Nephron (organoid): ENCODE measurements around the gene HESX1.

Experiments used
- H3K27ac Mint-ChIP-seq, 3 experiments: 2 replicates each; pipeline ENCODE4 v1.8.0; 2020; ENCODE audit warnings: mixed read lengths in 3 of 3, mild to moderate bottlenecking in 2 of 3, moderate library complexity in 1 of 3
- H3K27me3 Mint-ChIP-seq: 2 replicates; pipeline ENCODE4 v1.8.0; 2021; ENCODE audit warnings: low read depth, mild to moderate bottlenecking, moderate library complexity, mixed read lengths
- H3K36me3 Mint-ChIP-seq: 2 replicates; pipeline ENCODE4 v1.8.0; 2020; ENCODE audit warnings: low read depth, mixed read lengths
- H3K4me1 Mint-ChIP-seq: 2 replicates; pipeline ENCODE4 v1.8.0; 2020; ENCODE audit warnings: mixed read lengths
- H3K4me3 Mint-ChIP-seq, 3 experiments: 2 replicates each; pipeline ENCODE4 v1.8.0; 2020; ENCODE audit warnings: mild to moderate bottlenecking in 3 of 3, mixed read lengths in 3 of 3, moderate library complexity in 2 of 3
- H3K9me3 Mint-ChIP-seq: 2 replicates; pipeline ENCODE4 v1.8.0; 2020; ENCODE audit warnings: mixed read lengths
- CTCF ChIP-seq, 3 experiments: fragments of 200-600 bp; sonication (generic); IDR thresholded peaks; one replicate each; pipeline ENCODE4 v1.5.0; 2021; ENCODE audit warnings: antibody characterized with exemption in 3 of 3; ENCODE audit not compliant: unreplicated experiment in 3 of 3

Gene HESX1

GRCh38 chr3:57227930-57228751 lies 28.4 kb upstream of the HESX1 start:
- Mint-ChIP-seq H3K4me3 (peak overlapping the region; percentile 92 to 97 (median 96)), H3K4me1 (peaks cover 30% of the 10 kb centered on the region), H3K9me3 (no peaks in the 10 kb centered on the region), H3K36me3 (no peaks in the 10 kb centered on the region), H3K27ac (peak overlapping the region; percentile 93 to 97 (median 94)), H3K27me3 (no peaks in the 10 kb centered on the region)
- TF ChIP-seq CTCF (IDR thresholded peaks at IDR 0.05; ENCODE audit: unreplicated experiment in 3 of 3) = no peak

- no peaks in the 10 kb centered on the region for H3K9me3 Mint-ChIP-seq
- H3K4me1 Mint-ChIP-seq = peaks cover 30% of the 10 kb centered on the region
- H3K36me3 Mint-ChIP-seq = no peaks in the 10 kb centered on the region
- H3K27ac Mint-ChIP-seq = peak within 1 kb of the TSS; percentile 98 to 99 (median 98)
- H3K4me3 Mint-ChIP-seq = peak within 1 kb of the TSS; percentile 92 to 97 (median 96)
- no peak for TF ChIP-seq CTCF (IDR thresholded peaks at IDR 0.05; ENCODE audit: unreplicated experiment in 3 of 3)
- H3K27me3 Mint-ChIP-seq = no peaks in the 10 kb centered on the region
Measured at GRCh38 chr3:57227204-57227929, 27.6 kb upstream of the HESX1 start, which contains the start of gene APPL1. Gene APPL1 (plus strand): TSS chr3:57227729. CDS start chr3:57227884, 155 bp downstream.

GRCh38 chr3:57226176-57226575 lies 26.4 kb upstream of the HESX1 start:
- TF ChIP-seq CTCF (IDR thresholded peaks at IDR 0.05; ENCODE audit: unreplicated experiment in 3 of 3) = no peak
- no peaks in the 10 kb centered on the region for H3K36me3 Mint-ChIP-seq
- H3K27me3 Mint-ChIP-seq = no peaks in the 10 kb centered on the region
- peak overlapping the region; percentile 79 to 98 (median 98) for H3K27ac Mint-ChIP-seq
- H3K9me3 Mint-ChIP-seq = no peaks in the 10 kb centered on the region
- peaks cover 30% of the 10 kb centered on the region for H3K4me1 Mint-ChIP-seq
- H3K4me3 Mint-ChIP-seq = peak overlapping the region; percentile 49 to 95 (median 67)

- peaks cover 25% of the 10 kb centered on the region for H3K4me1 Mint-ChIP-seq
- no peaks in the 10 kb centered on the region for H3K27me3 Mint-ChIP-seq
- H3K27ac Mint-ChIP-seq = no peak overlapping the region
- no peak overlapping the region for H3K4me3 Mint-ChIP-seq
- TF ChIP-seq CTCF (IDR thresholded peaks at IDR 0.05; ENCODE audit: unreplicated experiment in 3 of 3) = no peak
- H3K36me3 Mint-ChIP-seq = no peaks in the 10 kb centered on the region
- no peaks in the 10 kb centered on the region for H3K9me3 Mint-ChIP-seq
Measured at GRCh38 chr3:57224856-57225255, 25.1 kb upstream of the HESX1 start.

GRCh38 chr3:57221883-57222282 lies 22.1 kb upstream of the HESX1 start:
- Mint-ChIP-seq H3K9me3 (no peaks in the 10 kb centered on the region), H3K27ac (no peak overlapping the region), H3K4me1 (peaks cover 10% of the 10 kb centered on the region), H3K36me3 (no peaks in the 10 kb centered on the region), H3K27me3 (peaks cover 3% of the 10 kb centered on the region), H3K4me3 (no peak overlapping the region)
- TF ChIP-seq CTCF (IDR thresholded peaks at IDR 0.05; ENCODE audit: unreplicated experiment in 3 of 3) = peak; percentile 50 to 61 (median 53)
